ENCODE measurements around the gene KCNMA1.

GRCh38 chr10:77680811-77681210 lies 43.2 kb upstream of the KCNMA1 start:
- TF ChIP-seq GATA3 (IDR thresholded peaks at IDR 0.05; ENCODE audit: low read depth, low read length) (no peak), GATA2 (IDR thresholded peaks at IDR 0.05; ENCODE audit: low read depth, low read length) (no peak)

Data from SH-SY5Y (cell line).